CD4-positive, alpha-beta T cell treated with Interleukin-21 for 1 hour (primary cell): ENCODE data around the gene NUP37.

Source experiments
- DNase-seq: peaks from one replicate; pipeline ENCODE4 v3.0.0-alpha.2; 2020

Gene NUP37

GRCh38 chr12:102024765-102025164 lies 95.1 kb downstream of the NUP37 start:
- no peak for DNase-seq

- no peak for DNase-seq
Observed at GRCh38 chr12:102023343-102023930, 96.5 kb downstream of the NUP37 start.
